SK-N-MC (cell line): ENCODE data around the gene TMEM52.

Experiments used
- EZH2 ChIP-seq: fragments of 200-600 bp; sonication (generic); IDR thresholded peaks from one replicate; pipeline ENCODE4 v1.6.1; 2017; ENCODE audit warnings: antibody characterized with exemption
- POLR2AphosphoS5 ChIP-seq: IDR thresholded peaks from 2 replicates; pipeline ENCODE4 v1.6.1; 2012; ENCODE audit warnings: mild to moderate bottlenecking, low read depth, low read length, borderline replicate concordance

GRCh38 chr1:1927751-1928150, 8.7 kb upstream of the TMEM52 start:
- no peak for TF ChIP-seq EZH2
- TF ChIP-seq POLR2AphosphoS5, result no peak
